B cell (primary cell): ENCODE measurements around the gene GPR89B. TPM values are rescaled to one million over a fixed set of nuclear protein-coding genes. Genes with fewer than 3 reads are reported as not detected.
"Not testable (repeated sequence)": the region's sequence is repeated elsewhere in the genome, so short reads cannot be mapped to it uniquely, and the experiment has no call there.

Experiments used
- ATAC-seq: fragments of 200-7000 bp; cut with Tn5 transposase; one replicate; pipeline ENCODE4 v1.10.0; 2021; ENCODE audit warnings: low read depth, mild to moderate bottlenecking, moderate number of reproducible peaks, moderate library complexity
- CTCF ChIA-PET: fragments of 350-600 bp; sonication (Branson Sonifier 250); formaldehyde crosslinking; loops from one replicate; lab custom pipeline; 2021; ENCODE audit warnings: antibody characterized with exemption, inconsistent platforms; lab: Charles Lee
- POLR2A ChIA-PET: fragments of 350-600 bp; sonication (Branson Sonifier 250); formaldehyde crosslinking; loops from one replicate; lab custom pipeline; 2021; ENCODE audit warnings: antibody characterized with exemption; lab: Charles Lee
- DNase-seq: peaks from one replicate; pipeline ENCODE4 v3.0.0; 2013
- H2AFZ ChIP-seq: 2 replicates; pipeline ENCODE4 v1.6.1; 2012; ENCODE audit warnings: mild to moderate bottlenecking, low read depth, low read length; ENCODE audit not compliant: insufficient read depth, poor library complexity, severe bottlenecking
- H3K27ac ChIP-seq, 2 donors: 1 replicate in 1 of 2; 2 replicates in 1 of 2; pipeline ENCODE4 v1.5.1; 2012 to 2013; ENCODE audit warnings: low read length in 2 of 2, mild to moderate bottlenecking in 2 of 2, moderate library complexity in 1 of 2
- H3K27me3 ChIP-seq, 4 experiments: fragments of 200-600 bp in 1 of 4; sonication (generic) in 1 of 4; replicated peaks in 1 of 4; 1 replicate in 2 of 4; 2 replicates in 2 of 4; pipeline versions ENCODE4 v1.6.1 to v1.7.0; 2013 to 2016; ENCODE audit warnings: low read length in 3 of 4, mild to moderate bottlenecking in 2 of 4, mixed read lengths in 1 of 4, moderate library complexity in 1 of 4; ENCODE audit not compliant: insufficient read depth in 4 of 4, control insufficient read depth in 3 of 4; ENCODE audit errors: control extremely low read depth in 1 of 4
- H3K36me3 ChIP-seq, 2 experiments: replicated peaks in 1 of 2; 1 replicate in 1 of 2; 2 replicates in 1 of 2; pipeline versions ENCODE4 v1.6.1 to v1.7.1; 2013; ENCODE audit warnings: low read length in 1 of 2; ENCODE audit not compliant: insufficient read depth in 2 of 2, control insufficient read depth in 1 of 2; ENCODE audit errors: control extremely low read depth in 1 of 2, extremely low read depth in 1 of 2
- H3K4me1 ChIP-seq, 2 donors: fragments of 200-600 bp in 1 of 2; sonication (generic) in 1 of 2; 1 replicate in 1 of 2; 2 replicates in 1 of 2; pipeline versions ENCODE4 v1.5.1 to v1.6.1; 2013 to 2017; ENCODE audit warnings: low read length in 2 of 2; ENCODE audit not compliant: control insufficient read depth in 2 of 2, insufficient read depth in 2 of 2
- H3K4me2 ChIP-seq: replicated peaks from 2 replicates; pipeline ENCODE3; 2012; ENCODE audit warnings: mild to moderate bottlenecking, low read depth, low read length; ENCODE audit not compliant: poor library complexity, severe bottlenecking
- H3K4me3 ChIP-seq, 5 experiments: fragments of 200-600 bp in 1 of 5; sonication (generic) in 1 of 5; 1 replicate in 3 of 5; 2 replicates in 2 of 5; pipeline versions ENCODE4 v1.5.1 to v1.7.0; 2011 to 2016; ENCODE audit warnings: low read length in 4 of 5, mild to moderate bottlenecking in 4 of 5, low read depth in 2 of 5, control low read depth in 1 of 5, moderate library complexity in 1 of 5; ENCODE audit not compliant: insufficient read depth in 1 of 5; ENCODE audit errors: control extremely low read depth in 1 of 5, extremely low read depth in 1 of 5
- H3K79me2 ChIP-seq: fragments of 200-600 bp; sonication (generic); one replicate; pipeline ENCODE4 v1.6.0; 2016; ENCODE audit warnings: low read length; ENCODE audit not compliant: control insufficient read depth, insufficient read depth
- H3K9ac ChIP-seq: fragments of 200-600 bp; sonication (generic); 2 replicates; pipeline ENCODE4 v1.6.1; 2017; ENCODE audit warnings: mild to moderate bottlenecking, low read length, moderate library complexity
- H3K9me3 ChIP-seq, 3 donors: one replicate each; pipeline versions ENCODE4 v1.6.1 to v1.7.1; 2013; ENCODE audit warnings: low read length in 2 of 3; ENCODE audit not compliant: control insufficient read depth in 2 of 3, insufficient read depth in 1 of 3; ENCODE audit errors: control extremely low read depth in 1 of 3
- H4K20me1 ChIP-seq: 2 replicates; pipeline ENCODE4 v1.6.0; 2012; ENCODE audit warnings: mild to moderate bottlenecking, low read length; ENCODE audit not compliant: insufficient read depth, control insufficient read depth, poor library complexity, severe bottlenecking
- H3K27ac Mint-ChIP-seq: one replicate; pipeline ENCODE4 v1.8.0; 2021; ENCODE audit warnings: mixed read lengths
- H3K27me3 Mint-ChIP-seq: one replicate; pipeline ENCODE4 v1.8.0; 2021; ENCODE audit warnings: mixed read lengths
- H3K4me1 Mint-ChIP-seq: one replicate; pipeline ENCODE4 v1.8.0; 2021; ENCODE audit warnings: mixed read lengths
- H3K4me3 Mint-ChIP-seq: one replicate; pipeline ENCODE4 v1.8.0; 2021; ENCODE audit warnings: mixed read lengths
- H3K9me3 Mint-ChIP-seq: one replicate; pipeline ENCODE4 v1.8.0; 2022; ENCODE audit warnings: mixed read lengths; ENCODE audit not compliant: insufficient read depth
- WGBS: methylation state at CpG from one replicate; pipeline ENCODE4 v1.1.5; 2013; ENCODE audit warnings: missing lambda C conversion rate; ENCODE audit not compliant: insufficient coverage; 5-methylcytosine and 5-hydroxymethylcytosine counted together
- intact Hi-C: fragments of 100-400 bp; cut with micrococcal nuclease; formaldehyde crosslinking; loops from one replicate; pipeline ENCODE4 v1.10.0; 2022
- polyA plus RNA-seq: library from polyadenylated mRNA; depleted of rRNA; stranded (reverse); fragments of >200 nt; gene quantifications from 2 replicates; pipeline ENCODE4 v1.2.3, GENCODE V29; 2012
- total RNA-seq, 2 donors: library from RNA; stranded (reverse); fragments of 120-200 nt in 1 of 2; gene quantifications; 1 replicate in 1 of 2; 2 replicates in 1 of 2; pipeline versions ENCODE4 v1.2.3 to v1.2.4, GENCODE V29; 2013 to 2022

The GPR89B gene
- total and polyA plus RNA-seq, 2 donors (not counting 1 experiment from before 2014, with no cell fraction given), result 20.5 to 20.8 TPM

DNA sequence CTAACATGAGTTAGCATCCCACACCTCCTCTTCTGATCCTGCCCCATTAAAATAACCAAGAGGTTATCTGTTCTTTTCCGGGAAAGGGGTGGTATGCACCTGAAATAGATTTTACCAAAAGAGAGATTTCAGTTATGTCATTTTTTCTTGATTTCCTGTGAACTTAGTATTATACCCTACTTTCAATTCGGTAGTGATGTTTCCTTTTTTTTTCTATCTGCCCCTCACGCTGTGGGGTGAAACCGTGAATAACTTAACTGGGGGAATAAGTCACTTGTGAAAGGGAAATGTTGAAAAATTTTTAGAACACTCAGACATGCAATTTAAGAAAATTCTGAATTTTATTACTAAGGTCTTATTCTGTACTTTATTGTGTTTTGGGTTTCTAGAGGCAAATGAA, 65.2 kb downstream of the GPR89B start:
- POLR2A ChIA-PET, intact Hi-C loops, ATAC-seq, H3K4me2 ChIP-seq, H2AFZ ChIP-seq, H3K9me3 Mint-ChIP-seq, H3K79me2 ChIP-seq, H3K27ac Mint-ChIP-seq, H3K9me3 ChIP-seq, H4K20me1 ChIP-seq, DNase-seq, H3K4me3 ChIP-seq, H3K27me3 Mint-ChIP-seq, H3K4me1 Mint-ChIP-seq, H3K9ac ChIP-seq, H3K27ac ChIP-seq, H3K27me3 ChIP-seq, H3K36me3 ChIP-seq, CTCF ChIA-PET, H3K4me1 ChIP-seq, H3K4me3 Mint-ChIP-seq: not testable (repeated sequence)
- WGBS, result no CpG with 5 or more reads among the region's 4 CpGs

DNA sequence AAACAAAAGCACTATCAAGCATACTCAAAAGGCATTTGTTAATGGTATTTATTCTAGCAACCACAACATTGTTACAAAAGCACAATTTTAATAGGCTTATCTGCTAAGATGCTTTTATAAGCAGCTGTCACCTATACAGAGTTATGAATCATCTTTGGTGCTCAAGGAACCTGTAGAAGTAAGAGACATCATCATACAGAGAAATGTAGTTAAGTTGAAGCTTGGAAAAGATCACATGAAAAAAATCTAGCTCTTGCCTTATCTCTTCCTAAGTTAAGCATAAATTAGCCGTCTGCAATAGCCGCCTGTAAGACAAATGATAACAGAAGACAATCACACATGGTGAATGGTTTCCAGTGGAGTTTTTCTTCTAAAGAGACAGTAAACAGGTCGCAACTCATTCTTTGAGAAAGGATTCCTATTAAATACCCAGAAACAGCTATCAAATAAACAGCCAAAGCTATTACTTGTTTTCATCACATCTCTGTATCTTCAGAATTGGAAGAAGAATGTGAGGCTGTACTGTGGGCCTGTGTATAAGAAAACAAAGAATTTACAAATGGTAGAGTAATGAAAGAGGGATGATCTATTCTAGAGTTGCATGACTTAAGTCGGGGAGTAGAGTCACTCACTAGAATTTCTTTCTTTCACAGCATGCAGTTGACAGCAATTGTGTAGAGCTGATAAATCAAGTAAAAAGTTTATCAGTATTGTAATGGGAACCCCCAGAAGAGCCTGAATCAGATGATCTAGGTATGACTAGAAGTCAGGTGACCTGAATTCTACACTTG, 65.8 kb downstream of the GPR89B start:
- H3K27me3 ChIP-seq, H3K4me1 Mint-ChIP-seq, H3K27ac Mint-ChIP-seq, H3K4me1 ChIP-seq, H3K9me3 Mint-ChIP-seq, H4K20me1 ChIP-seq, H3K9me3 ChIP-seq, H3K27me3 Mint-ChIP-seq, CTCF ChIA-PET, intact Hi-C loops, H3K4me2 ChIP-seq, H3K36me3 ChIP-seq, H3K4me3 ChIP-seq, DNase-seq, H3K4me3 Mint-ChIP-seq, H3K9ac ChIP-seq, H3K27ac ChIP-seq, POLR2A ChIA-PET, H3K79me2 ChIP-seq, ATAC-seq, H2AFZ ChIP-seq: not testable (repeated sequence)
- WGBS, result no CpG with 5 or more reads among the region's 4 CpGs

- DNase-seq, H3K27ac Mint-ChIP-seq, H3K36me3 ChIP-seq, H3K9ac ChIP-seq, H3K27ac ChIP-seq, ATAC-seq, H3K27me3 Mint-ChIP-seq, H3K4me3 Mint-ChIP-seq, H4K20me1 ChIP-seq, H3K4me1 Mint-ChIP-seq, H3K27me3 ChIP-seq, H3K4me1 ChIP-seq, CTCF ChIA-PET, H3K9me3 ChIP-seq, H3K9me3 Mint-ChIP-seq, H3K4me2 ChIP-seq, H3K79me2 ChIP-seq, H2AFZ ChIP-seq, H3K4me3 ChIP-seq, intact Hi-C loops, POLR2A ChIA-PET: not testable (repeated sequence)
- WGBS, result no CpG with 5 or more reads among the region's 2 CpGs
These were observed 67.9 kb downstream of the GPR89B start for GRCh38 chr1:147996088-147996487.

DNA sequence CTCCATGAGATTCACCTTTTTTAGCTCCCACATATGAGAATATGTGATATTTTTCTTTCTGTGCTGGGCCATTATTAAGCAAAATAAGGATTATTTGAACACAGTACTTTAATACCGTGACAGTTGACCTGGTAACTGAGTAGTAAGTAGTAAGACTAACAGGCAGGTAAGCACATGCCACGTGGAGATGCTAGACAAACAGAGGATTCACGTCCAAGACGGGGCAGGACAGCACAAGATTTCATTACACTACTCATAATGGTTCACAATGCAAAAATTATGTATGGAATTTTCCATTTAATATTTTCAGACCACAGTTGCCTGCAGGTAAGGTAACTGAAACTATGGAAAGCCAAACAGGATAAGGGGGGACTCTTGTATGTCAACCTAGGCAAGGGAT, 79.5 kb downstream of the GPR89B start:
- H2AFZ ChIP-seq, H3K27me3 ChIP-seq, H3K4me1 ChIP-seq, H3K27ac ChIP-seq, ATAC-seq, H3K27ac Mint-ChIP-seq, H4K20me1 ChIP-seq, H3K36me3 ChIP-seq, H3K4me3 ChIP-seq, H3K27me3 Mint-ChIP-seq, H3K4me2 ChIP-seq, POLR2A ChIA-PET, H3K9ac ChIP-seq, H3K4me1 Mint-ChIP-seq, H3K4me3 Mint-ChIP-seq, intact Hi-C loops, CTCF ChIA-PET, DNase-seq, H3K79me2 ChIP-seq, H3K9me3 Mint-ChIP-seq, H3K9me3 ChIP-seq: not testable (repeated sequence)
- WGBS, result no CpG with 5 or more reads among the region's 4 CpGs
